ENCODE measurements around the gene SPP1.
"Not testable (repeated sequence)": the region's sequence is repeated elsewhere in the genome, so short reads cannot be mapped to it uniquely, and the experiment has no call there.

SPP1 gene

DNA sequence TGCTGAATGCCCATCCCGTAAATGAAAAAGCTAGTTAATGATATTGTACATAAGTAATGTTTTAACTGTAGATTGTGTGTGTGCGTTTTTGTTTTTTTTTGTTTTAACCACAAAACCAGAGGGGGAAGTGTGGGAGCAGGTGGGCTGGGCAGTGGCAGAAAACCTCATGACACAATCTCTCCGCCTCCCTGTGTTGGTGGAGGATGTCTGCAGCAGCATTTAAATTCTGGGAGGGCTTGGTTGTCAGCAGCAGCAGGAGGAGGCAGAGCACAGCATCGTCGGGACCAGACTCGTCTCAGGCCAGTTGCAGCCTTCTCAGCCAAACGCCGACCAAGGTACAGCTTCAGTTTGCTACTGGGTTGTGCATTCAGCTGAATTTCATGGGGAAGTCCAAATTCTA lies at the start of gene SPP1:
SPP1 (plus strand) TSS at position 249 of the 400 bp plus-strand sequence. CDS start 1,182 bp downstream, outside the sequence.
- DNase-seq (ENCODE audit: low spot score): no peak

DNA sequence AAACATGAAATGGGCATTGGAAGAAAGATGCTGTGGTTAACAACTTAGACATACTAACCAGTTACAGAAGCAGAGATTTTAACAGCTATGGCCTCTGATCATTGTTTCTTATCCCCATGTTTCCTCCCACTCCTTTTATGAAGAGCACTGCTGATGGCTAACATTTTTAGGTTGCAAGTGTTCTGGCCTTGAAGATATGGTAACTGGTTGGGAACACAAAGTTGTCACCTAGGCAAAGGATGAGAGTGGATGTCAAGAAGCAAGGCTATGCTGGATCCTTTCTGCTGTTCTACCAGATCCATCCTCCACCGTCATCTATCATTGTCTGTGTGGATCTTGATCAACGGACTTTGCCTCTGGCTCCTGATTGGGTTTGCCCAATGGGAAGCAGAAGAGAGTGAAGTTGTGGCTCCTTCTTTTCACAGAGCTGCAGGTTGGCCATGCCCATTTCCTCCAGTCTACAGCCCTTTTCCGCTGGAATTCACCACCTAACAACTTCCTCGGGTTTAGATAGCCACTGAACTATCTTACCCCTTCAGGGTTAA lies 48.9 kb upstream of the SPP1 start:
- no peak for DNase-seq (ENCODE audit: low spot score)

DNA sequence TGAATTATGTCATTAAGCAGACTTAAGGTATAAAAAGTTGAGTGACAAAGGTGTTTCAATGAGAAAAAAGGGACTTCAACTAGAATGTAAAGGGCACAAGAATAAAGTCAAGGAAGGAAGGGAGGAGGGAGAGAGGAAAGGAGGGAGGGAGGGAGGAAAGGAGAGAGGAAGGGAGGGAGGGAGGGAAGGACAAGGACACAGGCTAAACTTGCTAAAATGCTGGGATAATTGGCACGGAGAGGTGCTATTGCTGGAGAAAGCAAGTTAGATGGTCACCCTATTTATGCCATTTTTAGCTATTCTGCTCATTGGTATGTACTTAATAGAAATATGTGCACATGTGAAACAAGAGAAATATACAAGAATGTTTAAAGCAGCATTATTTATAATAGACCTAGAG lies 44.9 kb upstream of the SPP1 start:
- no peak for DNase-seq (ENCODE audit: low spot score)

DNA sequence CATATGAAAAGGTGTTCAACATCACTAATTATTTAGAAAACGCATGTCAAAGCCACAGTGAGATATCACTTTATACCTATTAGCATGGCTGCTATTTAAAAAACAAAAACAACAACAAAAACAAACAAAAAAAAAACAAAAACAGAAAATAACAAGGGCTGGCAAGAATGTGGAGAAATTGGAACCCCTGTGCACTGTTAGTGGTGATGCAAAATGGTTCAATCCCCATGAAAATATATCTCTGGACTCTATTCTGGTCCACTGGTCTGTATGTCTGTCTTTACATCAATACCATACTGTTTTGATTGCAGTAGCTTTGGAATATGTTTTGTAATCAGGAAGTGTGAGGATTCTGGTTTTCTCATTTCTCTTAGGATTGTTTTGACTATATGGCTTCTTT lies 43.6 kb upstream of the SPP1 start:
- DNase-seq (ENCODE audit: low spot score): no peak

DNA sequence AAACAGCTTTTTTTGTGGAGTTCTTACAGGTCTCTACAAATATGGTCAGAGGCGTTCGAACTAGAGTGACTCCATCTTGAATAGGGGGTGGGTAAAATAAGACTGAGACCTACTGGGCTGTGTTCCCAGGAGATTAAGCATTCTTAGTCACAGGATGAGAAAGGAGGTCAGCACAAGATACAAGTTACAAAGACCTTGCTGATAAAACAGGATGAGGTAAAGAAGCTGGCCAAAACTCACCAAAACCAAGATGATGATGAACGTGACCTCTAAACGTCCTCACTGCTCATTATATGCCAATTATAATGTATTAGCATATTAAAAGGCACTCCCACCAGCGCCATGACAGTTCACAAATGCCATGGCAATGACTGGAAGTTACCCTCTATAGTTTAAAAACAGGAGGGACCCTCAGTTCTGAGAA lies 42.8 kb upstream of the SPP1 start:
- DNase-seq (ENCODE audit: low spot score): no peak

DNA sequence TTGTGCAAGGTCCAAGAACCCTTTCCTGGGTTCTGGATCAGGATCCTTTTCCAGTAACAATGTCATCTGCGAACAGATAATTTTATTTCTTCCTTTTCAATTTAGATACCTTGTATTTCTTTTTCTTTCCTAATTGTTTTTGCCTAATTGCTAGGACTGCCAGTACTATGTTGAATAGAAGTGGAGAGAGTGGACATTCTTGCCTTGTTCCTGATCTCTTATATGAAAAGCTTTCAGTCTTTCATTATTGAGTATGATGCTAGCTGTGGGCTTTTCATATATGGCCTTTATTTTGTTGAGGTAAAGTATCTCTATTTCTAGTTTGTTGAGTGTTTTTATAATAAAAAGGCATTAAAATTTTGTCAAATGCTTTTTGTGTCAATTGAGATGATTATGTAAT lies 42.2 kb upstream of the SPP1 start:
- no peak for DNase-seq (ENCODE audit: low spot score)

DNA sequence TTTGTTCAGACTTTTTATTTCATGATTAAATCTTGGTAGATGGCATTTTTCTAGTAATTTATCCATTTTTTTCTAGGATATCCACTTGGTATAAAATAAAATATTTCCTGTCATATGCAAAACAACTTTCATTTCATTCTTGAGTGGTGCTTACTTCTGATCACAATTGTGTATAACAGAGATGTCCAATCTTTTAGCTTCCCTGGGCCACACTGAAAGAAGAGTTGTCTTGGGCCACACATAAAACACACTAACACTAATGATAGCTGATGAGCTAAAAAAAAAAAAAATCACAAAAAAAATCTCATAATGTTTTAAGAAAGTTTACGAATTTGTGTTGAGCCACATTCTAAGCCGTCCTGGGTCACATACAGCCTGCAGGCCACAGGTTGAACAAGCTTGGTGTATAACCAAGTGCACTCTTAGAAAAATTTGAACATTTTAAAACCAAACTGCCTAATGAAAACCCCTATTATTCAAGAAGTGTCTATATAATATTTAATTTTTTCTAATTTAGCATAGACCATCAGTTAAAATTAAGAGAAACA lies 41.3 kb upstream of the SPP1 start:
- DNase-seq (ENCODE audit: low spot score): no peak

DNA sequence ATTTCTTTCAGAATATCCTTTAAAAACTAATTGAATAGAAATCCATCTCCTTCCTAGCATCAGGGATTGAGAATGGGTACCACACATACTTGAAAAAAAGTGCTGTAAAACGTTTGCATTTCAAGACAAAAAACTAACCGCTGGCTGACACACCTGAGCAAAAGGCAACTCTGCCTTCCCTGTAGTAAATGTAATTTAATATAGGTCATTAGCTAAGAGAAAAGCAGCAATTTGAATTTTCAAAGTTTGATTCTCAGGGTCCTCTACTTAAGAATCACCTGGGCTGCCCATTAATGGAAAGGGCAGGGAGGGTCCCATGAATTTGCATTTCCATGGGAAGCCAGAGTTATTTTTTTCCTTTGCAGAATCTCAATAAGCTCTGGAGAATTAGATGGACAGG lies 40.5 kb upstream of the SPP1 start:
- DNase-seq (ENCODE audit: low spot score): no peak

DNA sequence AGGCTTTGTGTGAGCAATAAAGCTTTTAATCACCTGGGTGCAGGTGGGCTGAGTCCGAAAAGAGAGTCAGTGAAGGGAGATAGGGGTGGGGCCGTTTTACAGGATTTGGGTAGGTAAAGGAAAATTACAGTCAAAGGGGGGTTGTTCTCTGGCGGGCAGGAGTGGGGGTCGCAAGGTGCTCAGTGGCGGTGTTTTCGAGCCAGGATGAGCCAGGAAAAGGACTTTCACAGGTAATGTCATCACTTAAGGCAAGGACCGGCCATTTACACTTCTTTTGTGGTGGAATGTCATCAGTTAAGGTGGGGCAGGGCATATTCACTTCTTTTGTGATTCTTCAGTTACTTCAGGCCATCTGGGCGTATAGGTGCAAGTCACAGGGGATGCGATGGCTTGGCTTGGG lies 39.6 kb upstream of the SPP1 start:
- not testable (repeated sequence) for DNase-seq (ENCODE audit: low spot score)

DNA sequence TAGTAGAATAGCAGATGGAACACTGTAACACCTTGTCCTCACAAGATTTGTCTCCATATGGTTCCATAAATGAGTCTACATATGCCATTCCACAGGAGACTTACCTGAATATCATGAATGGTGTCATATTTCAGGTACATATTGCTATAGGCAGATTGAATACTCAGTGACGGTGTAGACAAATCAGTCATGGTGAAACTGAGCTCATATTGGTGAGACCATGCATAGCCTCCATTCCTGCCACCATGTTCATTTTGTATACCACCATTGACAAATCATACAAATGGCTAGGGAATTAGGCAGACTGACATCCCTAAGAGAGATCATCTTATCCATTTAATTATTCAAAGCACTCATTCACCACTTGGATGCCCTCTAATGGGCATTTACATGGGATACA lies 38.0 kb upstream of the SPP1 start:
- DNase-seq (ENCODE audit: low spot score): no peak

DNA sequence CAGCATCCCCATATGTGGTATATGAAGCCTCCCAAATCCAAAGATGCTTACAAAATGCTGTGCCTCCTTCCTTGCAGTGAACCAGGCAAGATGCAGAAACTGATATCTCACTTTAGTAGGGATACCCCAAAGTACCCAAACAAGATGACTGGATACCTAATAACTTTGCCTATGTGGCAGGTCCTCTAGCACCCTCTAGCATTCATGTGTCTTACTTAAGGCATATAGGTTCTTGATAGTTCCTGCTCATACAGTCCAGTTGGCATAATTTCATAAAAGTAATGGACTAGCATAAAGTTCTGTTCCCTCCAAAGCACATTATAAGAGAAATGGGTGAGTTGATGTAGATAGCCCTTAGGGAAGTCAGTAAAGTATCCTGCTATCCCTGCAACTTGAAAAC lies 36.8 kb upstream of the SPP1 start:
- DNase-seq (ENCODE audit: low spot score): no peak

DNA sequence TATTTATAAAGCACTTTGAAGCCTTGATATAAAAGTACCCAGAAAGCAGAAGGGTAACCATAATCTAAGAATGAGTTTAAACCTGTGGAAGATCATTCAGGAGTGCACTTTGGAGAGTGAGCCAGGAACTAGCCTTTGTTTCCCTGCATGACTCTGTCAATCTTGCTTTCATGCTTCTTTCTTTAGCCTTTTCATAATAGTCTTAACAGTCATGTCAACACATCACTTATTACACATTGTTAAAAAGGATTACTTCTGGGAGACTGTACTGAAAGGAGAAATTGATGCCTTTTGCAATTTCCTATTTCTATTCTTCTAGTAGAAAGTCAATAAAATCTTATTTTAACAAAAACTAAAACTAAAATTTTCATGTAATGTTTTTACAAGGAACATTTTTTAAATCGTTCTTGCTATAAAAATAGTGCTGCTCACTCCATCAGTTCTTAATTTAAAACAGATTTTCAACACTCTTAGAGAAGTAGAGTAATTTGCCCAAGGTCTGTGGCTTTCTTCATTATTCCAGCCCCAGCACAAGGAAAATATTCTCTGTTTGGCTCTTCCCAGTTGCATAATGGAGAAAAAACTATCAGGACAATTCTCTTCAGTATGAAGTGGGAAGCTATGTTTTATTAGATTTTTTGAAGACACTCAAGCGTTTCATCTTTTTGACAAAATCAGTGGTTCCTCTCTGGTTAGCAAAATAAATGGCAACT lies 35.4 kb upstream of the SPP1 start:
- DNase-seq (ENCODE audit: low spot score): no peak

DNA sequence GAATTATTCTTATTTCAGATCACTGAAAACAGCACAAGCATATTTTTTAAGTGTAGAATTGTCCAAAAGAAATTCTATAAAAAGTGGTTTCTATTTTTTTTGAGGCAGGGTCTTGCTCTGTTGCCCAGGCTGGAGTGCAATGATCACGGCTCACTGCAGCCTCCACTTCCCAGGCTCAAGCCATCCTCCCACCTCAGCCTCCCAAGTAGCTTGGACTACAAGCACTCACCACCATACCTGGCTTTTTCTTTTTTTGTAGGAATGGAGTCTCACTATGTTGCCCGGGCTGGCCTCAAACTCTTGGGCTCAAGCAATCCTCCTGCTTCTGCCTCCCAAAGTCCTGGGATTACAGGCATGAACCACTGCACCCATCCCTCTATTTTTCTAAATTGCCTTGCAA lies 34.7 kb upstream of the SPP1 start:
- DNase-seq (ENCODE audit: low spot score): not testable (repeated sequence)

DNA sequence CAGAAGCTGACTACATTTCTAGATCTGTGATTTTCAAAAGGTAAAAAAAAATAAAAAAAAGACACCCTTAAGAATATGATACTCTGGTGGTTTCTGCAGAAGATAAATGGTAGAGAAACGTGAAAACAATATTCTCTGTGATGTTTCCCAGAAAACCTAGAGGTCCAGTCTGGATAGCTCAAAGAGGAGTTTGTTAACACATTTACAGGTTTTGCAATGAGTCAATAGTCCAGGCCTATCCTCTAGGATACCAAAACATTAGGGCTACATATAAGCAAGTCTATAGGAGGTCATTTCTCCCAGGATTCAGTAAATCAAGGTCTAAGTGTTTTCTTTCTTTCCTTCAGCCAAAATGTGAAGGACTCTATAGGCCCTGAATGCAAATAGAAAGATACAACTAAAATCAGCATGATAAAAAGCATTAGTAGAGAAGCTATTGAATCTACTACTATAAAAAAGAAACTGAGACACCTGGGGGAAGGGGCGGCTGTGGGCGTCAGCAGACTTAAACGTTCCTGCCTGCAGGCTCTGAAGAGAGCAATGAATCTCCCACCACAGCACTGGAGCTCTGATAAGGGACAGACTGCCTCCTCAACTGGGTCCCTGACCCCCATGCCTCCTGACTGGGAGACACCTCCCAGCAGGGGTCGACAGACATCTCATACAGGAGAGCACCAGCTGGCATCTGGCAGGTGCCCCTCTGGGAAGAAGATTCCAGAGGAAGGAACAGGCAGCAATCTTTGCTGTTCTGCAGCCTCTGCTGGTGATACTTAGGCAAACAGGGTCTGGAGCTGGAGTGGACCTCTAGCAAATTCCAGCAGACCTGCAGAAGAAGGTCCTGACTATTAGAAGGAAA lies 33.7 kb upstream of the SPP1 start:
- DNase-seq (ENCODE audit: low spot score): no peak

DNA sequence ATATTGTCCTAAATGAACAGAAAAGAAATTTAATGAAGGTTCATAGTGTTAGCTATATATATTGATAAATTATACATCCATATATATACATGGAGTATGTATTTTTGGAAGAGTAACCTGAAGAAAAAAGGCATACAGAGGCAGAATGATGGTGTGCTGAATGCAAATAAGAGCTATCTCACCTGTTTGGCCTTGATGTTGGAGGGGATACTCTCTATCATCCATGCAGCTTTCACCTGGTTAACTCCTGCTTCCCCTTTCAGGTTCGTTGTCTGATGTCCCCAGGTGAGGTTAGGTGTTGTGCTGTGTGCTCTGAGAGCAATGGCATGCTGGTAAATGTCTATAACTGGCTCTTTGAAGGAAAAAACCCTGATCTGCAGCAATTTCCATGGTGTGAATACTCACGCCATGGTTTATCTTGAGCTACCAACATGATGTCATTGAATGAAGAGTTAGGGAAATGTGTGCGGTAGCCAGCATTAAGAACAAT lies 31.8 kb upstream of the SPP1 start:
- no peak for DNase-seq (ENCODE audit: low spot score)

DNA sequence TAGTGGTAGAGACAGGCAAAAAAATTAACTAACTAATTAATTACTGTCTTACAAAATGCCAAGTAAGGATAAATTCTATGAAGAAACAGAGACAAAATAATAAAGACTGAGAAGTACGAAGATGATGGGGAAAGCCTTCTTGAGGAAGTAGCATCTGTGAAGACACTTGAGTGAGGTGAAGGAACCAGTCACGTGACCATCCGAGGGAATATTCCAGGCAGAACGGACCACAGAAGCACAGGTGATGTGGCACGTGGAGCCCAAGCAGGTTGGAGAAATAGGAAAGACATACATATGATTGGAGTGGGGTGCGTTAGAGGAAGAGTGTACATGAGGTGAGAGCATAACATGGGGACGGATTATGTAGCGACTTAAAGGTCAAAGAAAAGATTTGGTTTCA lies 30.5 kb upstream of the SPP1 start:
- DNase-seq (ENCODE audit: low spot score): no peak

DNA sequence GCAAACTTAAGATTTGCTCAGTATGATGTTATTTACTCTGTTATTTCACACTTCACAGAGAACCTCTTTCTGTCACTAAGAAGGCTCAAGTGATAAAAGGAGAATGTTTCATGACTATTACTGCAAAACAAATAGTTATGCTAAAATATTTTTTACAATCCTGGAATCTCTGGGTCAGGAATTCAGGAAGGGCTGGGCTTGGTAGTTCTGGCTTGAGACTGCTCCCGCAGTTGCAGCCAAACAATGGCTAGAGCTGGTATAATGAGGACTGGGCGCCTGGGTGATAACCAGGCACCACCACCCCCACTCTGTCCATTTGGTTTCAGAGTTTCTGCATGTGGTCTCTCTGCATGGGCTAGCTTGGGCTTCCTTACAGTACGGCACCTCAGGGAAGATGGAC lies 28.7 kb upstream of the SPP1 start:
- no peak for DNase-seq (ENCODE audit: low spot score)

DNA sequence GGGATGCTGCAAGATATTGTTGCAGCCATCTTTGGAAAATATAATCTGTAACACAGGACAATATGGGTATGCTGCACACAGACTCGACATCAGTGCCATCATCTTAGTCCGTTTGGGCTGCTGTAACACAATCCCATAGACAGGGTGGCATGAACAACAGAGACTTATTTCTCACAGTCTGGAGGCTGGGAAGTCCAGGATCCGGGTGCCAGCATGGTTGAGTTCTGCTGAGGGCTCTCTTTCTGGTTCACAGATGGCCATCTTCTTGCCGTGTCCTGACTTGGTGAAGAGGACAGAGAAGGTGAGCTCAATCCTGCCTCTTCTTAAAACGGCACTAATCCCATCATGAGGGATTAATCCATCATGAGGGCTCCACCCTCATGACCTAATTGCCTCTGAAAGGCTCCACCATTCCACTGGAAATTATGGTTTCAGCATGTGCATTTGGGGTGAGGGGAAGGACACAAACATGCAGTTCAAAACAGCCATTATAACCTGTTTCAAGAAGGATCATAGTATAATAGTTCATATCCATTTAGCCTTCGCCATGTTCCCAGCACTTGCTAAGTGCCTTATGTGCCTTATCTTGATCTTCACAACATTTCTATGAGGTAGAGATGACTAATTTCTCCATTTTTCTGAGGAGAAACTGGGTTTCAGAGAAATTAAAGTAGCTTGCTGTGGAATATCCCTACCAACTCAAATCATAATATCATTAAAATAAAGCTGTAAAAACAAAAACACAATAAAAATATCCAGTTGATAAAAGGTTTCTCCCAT lies 27.9 kb upstream of the SPP1 start:
- DNase-seq (ENCODE audit: low spot score): no peak

DNA sequence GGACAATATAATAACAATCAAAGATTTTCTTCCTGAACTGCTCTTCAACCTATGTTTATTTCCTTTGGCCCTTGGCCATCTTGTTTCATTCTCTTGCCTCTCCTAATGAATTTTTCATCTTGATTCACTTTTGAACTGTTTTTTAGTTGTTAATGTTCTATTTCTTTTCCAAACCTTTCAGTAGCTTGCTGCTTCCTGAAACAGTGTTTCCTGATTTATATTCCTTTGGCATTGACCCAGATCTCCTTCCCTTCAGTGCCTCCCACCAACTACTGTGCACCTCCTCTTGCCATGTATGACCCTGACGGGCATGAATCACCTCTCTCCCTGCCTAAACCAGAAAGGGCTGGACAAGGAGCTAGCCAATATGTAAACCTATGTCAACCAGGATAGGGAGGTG lies 25.6 kb upstream of the SPP1 start:
- no peak for DNase-seq (ENCODE audit: low spot score)

DNA sequence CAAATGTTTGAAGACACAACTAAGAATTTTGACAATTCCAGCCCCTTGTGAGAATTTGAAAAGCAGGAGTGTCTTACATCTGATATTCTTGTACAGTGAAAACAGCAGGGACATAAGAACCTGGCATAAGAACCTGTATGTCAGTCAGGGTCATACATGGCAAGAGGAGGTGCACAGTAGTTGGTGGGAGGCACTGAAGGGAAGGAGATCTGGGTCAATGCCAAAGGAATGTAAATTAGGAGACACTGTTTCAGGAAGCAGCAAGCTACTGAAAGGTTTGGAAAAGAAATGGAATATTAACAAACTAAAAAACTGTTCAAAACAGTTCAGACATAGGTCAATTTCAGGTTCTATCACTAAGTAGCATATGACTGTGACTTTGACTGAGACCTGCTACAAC lies 25.0 kb upstream of the SPP1 start:
- DNase-seq (ENCODE audit: low spot score): no peak

DNA sequence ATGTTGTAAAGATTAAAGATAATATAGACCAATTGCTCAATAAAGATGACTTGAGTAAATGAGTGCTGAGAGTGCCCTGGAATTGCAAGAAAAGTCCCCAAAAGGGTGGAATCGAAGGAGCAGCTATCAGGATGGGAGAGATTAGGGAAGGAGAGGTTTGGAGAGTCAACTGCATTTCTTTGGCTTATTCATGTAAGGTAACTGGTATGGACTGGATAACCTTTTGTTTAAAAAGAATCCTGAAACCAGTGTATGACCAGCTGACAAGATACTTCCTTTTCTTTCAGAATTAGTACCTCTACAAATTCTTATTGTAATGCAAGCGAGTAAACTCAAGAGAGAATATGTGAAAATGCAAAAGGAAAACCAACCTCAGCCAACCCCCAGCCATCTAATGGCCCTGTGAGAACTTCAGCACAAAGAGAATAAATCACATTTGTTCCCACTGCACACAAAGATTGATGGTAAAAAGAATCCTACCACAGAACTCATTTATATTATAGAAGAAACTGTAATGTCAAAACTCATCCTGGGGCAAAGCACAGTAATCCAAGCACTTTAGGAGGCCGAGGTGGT lies 24.5 kb upstream of the SPP1 start:
- DNase-seq (ENCODE audit: low spot score): no peak

DNA sequence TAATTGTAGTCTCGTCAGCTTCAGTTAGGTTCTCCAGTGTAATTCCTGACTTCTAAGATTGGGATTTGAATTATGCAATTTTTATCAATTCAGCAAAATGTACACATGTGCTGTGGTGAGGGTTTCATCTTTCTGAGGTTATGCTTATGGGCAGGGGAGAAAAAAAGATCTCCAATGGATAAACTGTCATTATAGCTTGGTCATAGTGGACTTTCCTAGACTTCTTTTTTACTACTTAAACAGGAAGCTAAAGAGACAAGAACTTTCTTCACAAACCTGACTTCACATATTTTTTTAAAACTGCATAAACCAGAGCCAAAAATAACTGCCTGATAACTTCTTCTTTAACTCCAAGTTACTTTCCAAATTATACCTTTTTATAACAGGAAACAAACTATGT lies 21.7 kb upstream of the SPP1 start:
- DNase-seq (ENCODE audit: low spot score): no peak

Data from hematopoietic multipotent progenitor cell treated with erythropoietin and hydrocortisone succinate and interleukin-3 and kit ligand, for 15 days (in vitro differentiated cells).